Measurements from ENCODE around the gene PTPRZ1.

GRCh38 chr7:122054393-122054792, 181.4 kb downstream of the PTPRZ1 start:
- TF ChIP-seq ZFP30 (CRISPR knock-in tag; IDR thresholded peaks at IDR 0.05) (no peak), GLIS3 (CRISPR knock-in tag; IDR thresholded peaks at IDR 0.05) (no peak), CSRNP3 (CRISPR knock-in tag; IDR thresholded peaks at IDR 0.05) (no peak)

All from SK-N-SH treated with all-trans-retinoic acid at 6 μM for 48 hours (cell line).